KOPT-K1 (cell line): Measurements from ENCODE around the gene MITF.

Experiments
- H3K27ac ChIP-seq: fragments of 200-600 bp; sonication (generic); 2 replicates; pipeline ENCODE4 v1.5.1; 2016; ENCODE audit warnings: antibody characterized with exemption, mild to moderate bottlenecking, low read depth, low read length; ENCODE audit not compliant: poor library complexity, severe bottlenecking
- H3K36me3 ChIP-seq: fragments of 200-600 bp; sonication (generic); 2 replicates; pipeline ENCODE4 v1.5.1; 2017; ENCODE audit warnings: antibody characterized with exemption, mild to moderate bottlenecking, low read length, moderate library complexity; ENCODE audit not compliant: insufficient read depth
- H3K9me3 ChIP-seq: fragments of 200-600 bp; sonication (generic); 2 replicates; pipeline ENCODE4 v1.5.1; 2017; ENCODE audit warnings: antibody characterized with exemption, low read length, mild to moderate bottlenecking; ENCODE audit not compliant: insufficient read depth, poor library complexity, severe bottlenecking

MITF gene

DNA sequence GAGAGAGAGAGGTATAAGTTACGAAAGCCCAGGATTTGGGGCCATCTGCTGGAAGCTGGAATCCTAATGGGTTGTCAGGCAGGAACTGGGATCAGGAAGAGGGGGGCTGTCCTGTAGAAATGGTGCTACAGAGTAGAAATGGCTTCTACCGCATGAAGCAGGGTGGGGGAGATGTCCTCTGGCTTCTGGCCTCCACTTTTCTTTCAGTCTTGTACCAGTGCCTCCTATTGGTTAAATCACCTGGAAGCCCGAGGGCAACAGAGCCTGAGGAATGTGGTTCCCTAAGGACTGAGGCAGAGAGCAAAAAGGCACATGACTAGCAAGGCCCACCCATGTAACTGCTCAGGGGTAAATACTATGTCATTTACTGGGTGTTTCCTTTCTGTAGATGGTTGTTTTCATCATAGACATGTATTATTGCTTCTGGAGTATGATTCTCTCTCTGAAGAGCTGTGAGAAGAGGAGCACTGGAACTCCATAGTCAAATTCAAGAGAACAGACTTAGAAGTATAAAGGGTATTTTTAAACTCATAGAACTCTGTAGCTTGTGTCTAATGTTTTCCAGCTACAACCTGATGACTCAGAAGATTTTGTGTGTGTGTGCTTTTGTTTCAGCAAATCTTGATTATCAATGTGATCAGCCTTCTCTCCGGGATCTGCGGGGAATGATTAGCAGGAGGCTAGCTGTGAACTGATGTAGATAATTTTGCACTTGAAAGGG lies 20.2 kb upstream of the MITF start:
- H3K9me3 ChIP-seq, result no peaks in the 10 kb centered on the region
- no peaks in the 10 kb centered on the region for H3K36me3 ChIP-seq
- no peak overlapping the region for H3K27ac ChIP-seq

DNA sequence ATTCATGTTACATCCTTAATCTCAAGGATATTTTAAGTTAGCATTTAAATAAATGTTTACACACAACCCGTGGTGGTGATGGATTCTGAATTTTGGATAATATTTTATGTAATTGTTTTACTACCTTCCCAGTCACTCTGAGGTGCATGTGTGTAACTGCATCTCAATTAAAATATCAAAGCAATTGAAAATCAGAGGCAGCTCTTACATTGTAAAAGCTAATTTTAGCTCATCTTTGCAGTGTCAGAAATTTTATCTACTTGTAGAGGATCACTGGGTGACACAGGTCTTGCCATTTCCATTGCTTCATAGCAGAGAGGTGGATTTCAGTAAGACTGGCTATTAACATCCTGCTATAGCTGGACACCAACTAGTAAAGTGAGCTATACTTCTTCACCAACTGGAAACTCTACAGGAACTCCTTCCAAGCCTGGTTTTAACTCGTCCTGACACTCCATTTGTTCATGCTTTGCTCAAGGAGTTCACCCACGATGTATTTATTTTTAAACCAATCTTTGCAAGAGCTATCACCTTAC lies 19.6 kb upstream of the MITF start:
- Histone ChIP-seq H3K36me3 (no peaks in the 10 kb centered on the region), H3K27ac (no peak overlapping the region), H3K9me3 (no peaks in the 10 kb centered on the region)

GRCh38 chr3:69720824-69721223 lies 18.4 kb upstream of the MITF start:
- no peaks in the 10 kb centered on the region for H3K36me3 ChIP-seq

GRCh38 chr3:69723389-69723788 lies 15.9 kb upstream of the MITF start:
- Histone ChIP-seq H3K36me3 (no peaks in the 10 kb centered on the region), H3K27ac (no peak overlapping the region), H3K9me3 (no peaks in the 10 kb centered on the region)

More at GRCh38 chr3:69720824-69721223, 18.4 kb upstream of the MITF start:
- H3K27ac ChIP-seq, result no peak overlapping the region
- H3K9me3 ChIP-seq, result no peaks in the 10 kb centered on the region

DNA sequence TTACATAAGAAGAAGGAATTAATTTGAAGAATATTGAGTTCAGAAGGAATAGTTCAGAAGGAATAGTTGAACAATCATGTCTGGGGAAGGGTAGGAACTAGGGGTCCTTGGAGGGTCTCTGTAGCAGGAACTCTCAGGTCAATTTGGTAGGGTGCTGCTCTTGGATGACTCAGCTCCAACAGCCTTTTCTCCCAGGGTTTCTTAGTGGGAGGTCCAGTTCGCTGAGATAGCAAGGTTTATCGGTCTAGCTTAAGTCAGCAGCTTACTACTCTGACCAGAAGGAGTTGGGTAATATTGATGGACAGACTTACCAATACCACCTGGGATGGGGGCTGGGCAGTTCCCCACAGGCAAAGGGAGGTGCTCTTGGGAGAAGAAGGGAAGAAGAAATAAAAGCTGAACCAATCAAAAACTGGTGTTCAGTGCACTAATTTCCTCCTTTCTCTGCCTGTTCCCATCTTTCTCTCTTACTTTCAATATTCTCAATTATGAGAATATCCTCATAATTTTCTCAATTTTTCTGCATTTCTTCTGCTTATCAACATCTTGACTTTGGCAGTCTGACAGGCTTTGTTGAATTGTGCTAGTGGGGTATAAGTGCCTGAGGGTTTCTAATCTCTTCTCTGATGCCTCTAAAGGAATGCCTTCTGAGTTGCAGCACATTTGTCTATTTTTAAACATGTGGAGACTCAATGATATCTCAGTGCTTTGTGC lies 14.4 kb upstream of the MITF start:
- Histone ChIP-seq H3K9me3 (no peaks in the 10 kb centered on the region), H3K36me3 (no peaks in the 10 kb centered on the region), H3K27ac (no peak overlapping the region)

DNA sequence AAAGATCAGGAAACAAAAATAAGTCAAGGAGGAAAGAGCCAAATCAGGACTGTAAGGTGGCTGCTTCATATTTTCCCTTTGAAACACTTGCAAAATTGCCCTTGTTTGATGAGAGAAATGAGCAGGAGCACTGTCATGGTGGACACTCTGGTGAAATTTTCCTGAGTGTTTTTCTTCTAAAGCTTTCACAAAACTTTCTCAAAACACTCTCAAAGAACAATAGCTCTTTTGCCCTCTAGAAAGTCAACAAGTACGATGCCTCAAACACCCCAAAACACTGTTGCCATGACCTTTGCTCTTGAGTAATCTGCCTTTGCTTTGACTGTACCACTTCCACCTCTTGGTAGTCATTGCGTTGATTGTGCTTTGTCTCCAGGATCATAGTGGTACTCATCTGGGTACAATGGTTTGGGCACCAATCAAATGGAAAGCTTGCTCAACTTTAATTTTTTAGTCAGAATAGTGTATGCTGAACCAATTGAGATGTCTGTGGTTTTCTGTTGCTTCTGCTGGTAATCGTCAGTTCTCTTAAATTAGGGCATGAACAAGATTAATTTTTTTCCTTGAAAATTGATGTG lies 13.2 kb upstream of the MITF start:
- Histone ChIP-seq H3K9me3 (no peaks in the 10 kb centered on the region), H3K27ac (no peak overlapping the region), H3K36me3 (no peaks in the 10 kb centered on the region)

DNA sequence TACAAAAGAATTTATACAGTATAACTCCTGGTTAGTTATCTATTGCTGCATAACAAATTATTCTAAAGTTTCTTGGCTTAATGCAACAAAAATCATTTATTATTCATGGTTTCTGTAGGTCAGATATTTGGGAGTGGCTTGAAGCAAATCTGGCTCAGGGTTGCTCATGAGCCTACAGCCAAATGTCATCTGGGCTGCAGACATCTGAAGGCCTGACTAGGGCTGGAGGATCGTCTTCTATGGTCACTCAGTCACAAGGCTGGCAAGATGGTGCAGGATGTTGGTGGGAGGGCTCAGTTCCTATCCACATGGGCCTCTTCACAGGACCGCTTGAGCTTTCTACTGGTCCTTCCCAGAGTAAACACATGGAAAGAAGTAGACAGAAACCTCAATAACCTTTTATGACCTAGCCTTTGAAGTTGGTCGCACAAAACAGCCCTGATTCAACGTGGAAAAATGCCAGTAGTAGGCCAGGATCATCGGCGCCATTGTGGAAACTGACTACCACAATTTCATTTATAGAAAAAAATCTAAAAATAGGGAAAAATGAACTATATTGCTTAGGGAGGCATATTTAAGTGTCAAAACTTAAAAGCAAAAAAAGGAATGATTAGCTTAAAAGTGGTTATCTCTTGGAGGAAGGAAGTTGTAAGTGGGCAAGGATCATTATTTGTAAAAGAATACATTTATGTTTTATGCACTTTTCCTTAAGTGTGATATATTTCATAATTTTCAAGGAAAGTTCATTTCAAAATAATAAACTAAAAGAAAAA lies 9.9 kb upstream of the MITF start:
- Histone ChIP-seq H3K9me3 (no peaks in the 10 kb centered on the region), H3K36me3 (no peaks in the 10 kb centered on the region)

DNA sequence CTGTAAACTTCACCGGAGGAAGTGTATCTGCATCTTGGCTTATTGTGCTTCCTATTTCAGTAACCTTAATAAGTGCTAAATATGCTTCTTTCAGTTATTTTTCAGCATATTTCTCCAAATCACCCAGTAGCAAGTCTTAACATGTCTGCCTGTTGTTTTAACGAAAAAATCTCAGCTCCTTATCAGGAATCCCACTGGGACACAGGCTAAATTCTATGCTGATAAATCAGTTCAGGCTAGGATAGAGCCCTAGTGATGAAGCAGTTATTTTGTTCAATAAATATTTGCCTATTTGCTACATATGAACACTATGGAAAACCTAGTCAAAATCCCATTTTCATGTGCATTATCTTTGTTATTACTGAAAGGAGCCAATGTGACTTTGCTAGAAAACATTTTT lies 8.2 kb upstream of the MITF start:
- Histone ChIP-seq H3K36me3 (no peaks in the 10 kb centered on the region), H3K27ac (no peak overlapping the region), H3K9me3 (no peaks in the 10 kb centered on the region)

More for the DNA sequence above, 9.9 kb upstream of the MITF start:
- no peak overlapping the region for H3K27ac ChIP-seq

DNA sequence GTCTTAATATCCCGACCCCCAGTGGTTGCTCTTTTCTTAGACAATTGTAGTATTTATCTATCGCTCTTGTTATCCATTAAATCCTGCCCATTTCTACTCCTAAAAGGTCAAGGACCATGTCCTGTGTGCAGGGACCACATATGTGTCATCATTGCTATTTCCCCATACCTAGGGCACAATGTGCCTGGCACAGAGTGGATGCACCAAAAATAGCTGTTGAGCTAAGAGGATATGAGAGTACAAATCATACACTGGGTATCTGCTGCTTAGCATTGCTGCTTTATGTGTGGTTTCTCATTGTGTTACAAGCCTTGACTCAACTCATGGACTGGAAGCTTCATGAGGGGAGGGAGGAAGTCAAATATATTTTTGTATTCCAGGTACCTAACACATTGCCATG lies 3.4 kb upstream of the MITF start:
- H3K36me3 ChIP-seq, result no peaks in the 10 kb centered on the region
- no peak overlapping the region for H3K27ac ChIP-seq
- no peaks in the 10 kb centered on the region for H3K9me3 ChIP-seq

- Histone ChIP-seq H3K27ac (no peak overlapping the region), H3K9me3 (no peaks in the 10 kb centered on the region), H3K36me3 (no peaks in the 10 kb centered on the region)
Observed at GRCh38 chr3:69737392-69737791, 1.9 kb upstream of the MITF start.

DNA sequence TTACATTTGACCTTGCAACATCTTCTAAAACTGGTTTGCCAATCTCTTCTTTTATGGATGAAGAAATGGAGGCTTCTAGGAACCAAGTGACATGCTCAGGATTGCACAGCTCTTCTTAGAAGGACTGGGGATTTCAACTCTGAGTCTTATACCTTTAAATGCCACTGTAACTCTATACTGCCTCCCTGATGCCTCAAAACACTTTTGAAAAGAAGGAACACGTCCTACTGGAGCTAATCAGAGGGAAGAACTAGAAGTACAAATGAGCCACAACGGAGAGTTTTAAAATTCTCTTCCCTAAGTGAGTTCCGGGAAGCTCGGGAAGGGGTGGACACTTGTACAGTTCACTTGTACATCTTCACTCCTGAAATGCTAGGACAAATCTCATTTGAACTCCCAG lies 949 bp upstream of the MITF start:
- Histone ChIP-seq H3K9me3 (no peaks in the 10 kb centered on the region), H3K36me3 (no peaks in the 10 kb centered on the region), H3K27ac (no peak overlapping the region)

- Histone ChIP-seq H3K27ac (no peak overlapping the region), H3K36me3 (no peaks in the 10 kb centered on the region), H3K9me3 (no peaks in the 10 kb centered on the region)
Observed at GRCh38 chr3:69738859-69739203, 433 bp upstream of the MITF start.

- Histone ChIP-seq H3K27ac (no peak overlapping the region), H3K9me3 (no peaks in the 10 kb centered on the region), H3K36me3 (no peaks in the 10 kb centered on the region)
Observed at GRCh38 chr3:69740103-69741021, 1.1 kb downstream of the MITF start.

- Histone ChIP-seq H3K27ac (no peak overlapping the region), H3K9me3 (no peaks in the 10 kb centered on the region), H3K36me3 (no peaks in the 10 kb centered on the region)
Observed at GRCh38 chr3:69741032-69741767, 1.9 kb downstream of the MITF start.
